H1 (cell line): ENCODE data around the gene FHIT. TPM values are rescaled to one million over a fixed set of nuclear protein-coding genes. Genes with fewer than 3 reads are reported as not detected.

Experiments
- CTCF ChIA-PET: fragments of 300-600 bp; sonication (Branson Sonifier 250); formaldehyde crosslinking; loops from one replicate; lab custom pipeline; 2021; ENCODE audit not compliant: partially characterized antibody; lab: Charles Lee
- POLR2A ChIA-PET: fragments of 300-600 bp; sonication (Branson Sonifier 250); formaldehyde crosslinking; loops from one replicate; lab custom pipeline; 2021; ENCODE audit warnings: inconsistent platforms; ENCODE audit not compliant: partially characterized antibody; lab: Charles Lee
- DNase-seq, 2 experiments: peaks; one replicate each; pipeline versions ENCODE4 v3.0.0 to v3.0.0-alpha.2; 2010 to 2022; ENCODE audit warnings: low spot score in 2 of 2, low read depth in 1 of 2, mixed read lengths in 1 of 2
- FAIRE-seq: peaks from 2 replicates; lab custom pipeline; 2011; peaks lifted over from hg19 to GRCh38; lab: Jason Lieb, UNC
- H2AFZ ChIP-seq: 2 replicates; pipeline ENCODE4 v1.8.1; 2012; ENCODE audit warnings: low read length, inconsistent platforms
- H2AK5ac ChIP-seq: 2 replicates; pipeline ENCODE4 v1.6.1; 2013; ENCODE audit warnings: low read depth, low read length
- H2BK120ac ChIP-seq: replicated peaks from 2 replicates; pipeline ENCODE3; 2013; ENCODE audit warnings: low read depth, low read length, inconsistent platforms
- H2BK12ac ChIP-seq: 2 replicates; pipeline ENCODE4 v1.6.1; 2013; ENCODE audit warnings: low read depth, low read length
- H2BK15ac ChIP-seq: 2 replicates; pipeline ENCODE4 v1.6.1; 2013; ENCODE audit warnings: low read length
- H2BK20ac ChIP-seq: 2 replicates; pipeline ENCODE4 v1.6.1; 2013; ENCODE audit warnings: low read length
- H2BK5ac ChIP-seq: 2 replicates; pipeline ENCODE4 v1.6.1; 2013; ENCODE audit warnings: low read depth, low read length
- H3K14ac ChIP-seq: 2 replicates; pipeline ENCODE4 v1.6.1; 2013; ENCODE audit warnings: inconsistent platforms; ENCODE audit not compliant: insufficient read length
- H3K18ac ChIP-seq: 2 replicates; pipeline ENCODE4 v1.6.1; 2013; ENCODE audit warnings: low read length; ENCODE audit errors: extremely low read depth
- H3K23ac ChIP-seq: 2 replicates; pipeline ENCODE4 v1.6.1; 2013; ENCODE audit warnings: inconsistent platforms; ENCODE audit not compliant: insufficient read length
- H3K23me2 ChIP-seq: 2 replicates; pipeline ENCODE4 v1.6.1; 2013; ENCODE audit warnings: low read depth, low read length
- H3K27ac ChIP-seq: 2 replicates; pipeline ENCODE4 v1.6.1; 2011; ENCODE audit warnings: low read depth, low read length, inconsistent platforms
- H3K27me3 ChIP-seq, 4 experiments: replicated peaks in 1 of 4; 1 replicate in 1 of 4; 2 replicates in 3 of 4; pipeline versions ENCODE4 v1.6.1 to v1.8.1; 2011 to 2013; ENCODE audit warnings: low read length in 3 of 4, mild to moderate bottlenecking in 3 of 4, inconsistent platforms in 2 of 4, mixed read lengths in 2 of 4, moderate library complexity in 1 of 4; ENCODE audit not compliant: control insufficient read depth in 3 of 4, insufficient read depth in 3 of 4; ENCODE audit errors: extremely low read depth in 1 of 4
- H3K36me3 ChIP-seq, 4 experiments: 2 replicates each; pipeline versions ENCODE4 v1.6.1 to v1.8.1; 2011 to 2013; ENCODE audit warnings: mild to moderate bottlenecking in 4 of 4, low read length in 3 of 4, moderate library complexity in 2 of 4, control low read depth in 1 of 4, inconsistent platforms in 1 of 4; ENCODE audit not compliant: insufficient read depth in 4 of 4, control insufficient read depth in 2 of 4
- H3K4ac ChIP-seq: replicated peaks from 2 replicates; pipeline ENCODE3; 2013; ENCODE audit warnings: low read length, low read depth, mixed read lengths, inconsistent platforms; ENCODE audit not compliant: insufficient read length
- H3K4me1 ChIP-seq, 4 experiments: replicated peaks in 1 of 4; 1 replicate in 1 of 4; 2 replicates in 3 of 4; pipeline versions ENCODE4 v1.6.1 to v1.8.1; 2011 to 2013; ENCODE audit warnings: low read length in 3 of 4, inconsistent platforms in 2 of 4, mixed read lengths in 1 of 4; ENCODE audit not compliant: insufficient read depth in 4 of 4, control insufficient read depth in 3 of 4
- H3K4me2 ChIP-seq, 2 experiments: 2 replicates each; pipeline versions ENCODE4 v1.6.1 to v1.8.1; 2011 to 2013; ENCODE audit warnings: low read depth in 2 of 2, low read length in 2 of 2, control low read depth in 1 of 2, inconsistent platforms in 1 of 2, mild to moderate bottlenecking in 1 of 2; ENCODE audit not compliant: insufficient read depth in 1 of 2
- H3K4me3 ChIP-seq, 4 experiments: fragments of 200-600, 300-600 bp in 1 of 4; sonication (generic), shearing (Covaris generic), sonication (Bioruptor Twin) in 1 of 4; 2 replicates each; pipeline versions ENCODE4 v1.5.1 to v1.8.1; 2011 to 2016; ENCODE audit warnings: low read length in 4 of 4, low read depth in 3 of 4, control low read depth in 2 of 4, inconsistent platforms in 2 of 4, mild to moderate bottlenecking in 2 of 4, mixed read lengths in 1 of 4, moderate library complexity in 1 of 4; ENCODE audit not compliant: insufficient read depth in 2 of 4; ENCODE audit errors: extremely low read depth in 1 of 4
- H3K56ac ChIP-seq: replicated peaks from 2 replicates; pipeline ENCODE3; 2013; ENCODE audit warnings: low read depth, mild to moderate bottlenecking, mixed read lengths, low read length, inconsistent platforms; ENCODE audit not compliant: insufficient read length
- H3K79me1 ChIP-seq: 2 replicates; pipeline ENCODE4 v1.6.1; 2013; ENCODE audit warnings: low read depth, low read length, control low read depth
- H3K79me2 ChIP-seq, 2 experiments: 2 replicates each; pipeline versions ENCODE4 v1.6.1 to v1.8.1; 2012 to 2013; ENCODE audit warnings: low read length in 2 of 2, mild to moderate bottlenecking in 2 of 2, inconsistent platforms in 1 of 2; ENCODE audit not compliant: insufficient read depth in 2 of 2, control insufficient read depth in 1 of 2
- H3K9ac ChIP-seq, 4 experiments: replicated peaks in 1 of 4; 1 replicate in 1 of 4; 2 replicates in 3 of 4; pipeline versions ENCODE4 v1.6.1 to v1.8.1; 2011 to 2013; ENCODE audit warnings: low read depth in 3 of 4, low read length in 3 of 4, control low read depth in 2 of 4, mild to moderate bottlenecking in 2 of 4, moderate library complexity in 2 of 4, inconsistent platforms in 1 of 4; ENCODE audit errors: extremely low read depth in 1 of 4
- H3K9me3 ChIP-seq, 2 experiments: 2 replicates each; pipeline versions ENCODE4 v1.6.1 to v1.8.1; 2012 to 2013; ENCODE audit warnings: mild to moderate bottlenecking in 2 of 2, moderate library complexity in 2 of 2, control low read depth in 1 of 2, inconsistent platforms in 1 of 2, low read depth in 1 of 2, low read length in 1 of 2, mixed read lengths in 1 of 2; ENCODE audit not compliant: insufficient read depth in 2 of 2
- H4K20me1 ChIP-seq, 2 experiments: replicated peaks in 1 of 2; 2 replicates each; pipeline versions ENCODE3 to v1.8.1; 2011 to 2013; ENCODE audit warnings: inconsistent platforms in 2 of 2, low read length in 2 of 2, mild to moderate bottlenecking in 1 of 2; ENCODE audit not compliant: insufficient read depth in 2 of 2, control insufficient read depth in 1 of 2
- H4K5ac ChIP-seq: 2 replicates; pipeline ENCODE4 v1.6.1; 2013; ENCODE audit warnings: low read length, low read depth, mixed read lengths, inconsistent platforms; ENCODE audit not compliant: insufficient read length
- H4K8ac ChIP-seq: 2 replicates; pipeline ENCODE4 v1.8.0; 2013; ENCODE audit warnings: mild to moderate bottlenecking, moderate library complexity, low read length, inconsistent platforms; ENCODE audit not compliant: insufficient read depth; ENCODE audit errors: extremely low read depth
- H4K91ac ChIP-seq: replicated peaks from 2 replicates; pipeline ENCODE3; 2013; ENCODE audit warnings: low read length, mixed read lengths, inconsistent platforms; ENCODE audit not compliant: insufficient read length
- ATF3 ChIP-seq: IDR thresholded peaks from 2 replicates; pipeline ENCODE4 v1.6.1; 2011; ENCODE audit warnings: low read depth, mild to moderate bottlenecking, low read length; ENCODE audit not compliant: insufficient read depth
- BCL11A ChIP-seq, 2 experiments: IDR thresholded peaks; one replicate each; pipeline ENCODE4 v1.6.1; 2011; ENCODE audit warnings: low read depth in 2 of 2, low read length in 2 of 2, mild to moderate bottlenecking in 2 of 2
- EGR1 ChIP-seq: IDR thresholded peaks from 2 replicates; pipeline ENCODE4 v1.6.1; 2011; ENCODE audit warnings: low read depth, low read length, borderline replicate concordance
- SIX5 ChIP-seq: IDR thresholded peaks from 2 replicates; pipeline ENCODE4 v1.6.1; 2011; ENCODE audit warnings: mild to moderate bottlenecking, low read depth, low read length
- SP2 ChIP-seq: IDR thresholded peaks from 2 replicates; pipeline ENCODE4 v1.6.1; 2012; ENCODE audit warnings: mild to moderate bottlenecking, low read length, inconsistent platforms
- YY1 ChIP-seq: IDR thresholded peaks from 2 replicates; pipeline ENCODE4 v1.6.1; 2011; ENCODE audit warnings: low read depth, mild to moderate bottlenecking, low read length
- WGBS, 2 experiments: shearing (Covaris generic) in 1 of 2; methylation state at CpG; one replicate each; pipeline versions ENCODE4 v1.1.6 to v1.1.7; 2013 to 2015; ENCODE audit warnings: low lambda C conversion rate in 2 of 2, mixed read lengths in 2 of 2, inconsistent platforms in 1 of 2, low coverage in 1 of 2, missing lambda C conversion rate in 1 of 2; ENCODE audit not compliant: insufficient replicate concordance in 2 of 2, insufficient coverage in 1 of 2, insufficient read length in 1 of 2; ENCODE audit errors: extremely low coverage in 1 of 2, missing lambda C conversion rate in 1 of 2; 5-methylcytosine and 5-hydroxymethylcytosine counted together
- polyA plus RNA-seq, 7 experiments: library from polyadenylated mRNA; depleted of rRNA in 3 of 7; stranded (reverse) in 5 of 7; unstranded in 2 of 7; fragments of >200 nt in 5 of 7; fragments of 200-250 nt in 2 of 7; gene quantifications; 1 replicate in 5 of 7; 2 replicates in 1 of 7; 4 replicates in 1 of 7; pipeline versions ENCODE4 v1.2.1 to v1.2.3, GENCODE V29; 2011 to 2013; ENCODE audit warnings: missing spikeins in 2 of 7, mixed read lengths in 2 of 7
- total RNA-seq: library from RNA; stranded (reverse); fragmentation: NEBNext Ultra II Directional; extraction: Animal tissue kit (Norgen Biotek cat#: 25700); gene quantifications from 2 replicates; pipeline ENCODE4 v1.2.1, GENCODE V29; 2021
- TF ChIP-seq, protein P1 (sequence below), 3 experiments: IDR thresholded peaks; 1 replicate in 2 of 3; 2 replicates in 1 of 3; pipeline versions ENCODE4 v1.5.1 to v1.6.1; 2011; ENCODE audit warnings: low read length in 3 of 3, mild to moderate bottlenecking in 3 of 3, inconsistent platforms in 2 of 3, low read depth in 1 of 3, moderate library complexity in 1 of 3; ENCODE audit not compliant: insufficient read depth in 1 of 3; ENCODE audit errors: control extremely low read depth in 1 of 3

The FHIT gene
- total and polyA plus RNA-seq, 2 of the 8 experiments (the other 6 are each of a cell fraction or from before 2014, with no cell fraction given) = 1.2 to 3.2 TPM

DNA sequence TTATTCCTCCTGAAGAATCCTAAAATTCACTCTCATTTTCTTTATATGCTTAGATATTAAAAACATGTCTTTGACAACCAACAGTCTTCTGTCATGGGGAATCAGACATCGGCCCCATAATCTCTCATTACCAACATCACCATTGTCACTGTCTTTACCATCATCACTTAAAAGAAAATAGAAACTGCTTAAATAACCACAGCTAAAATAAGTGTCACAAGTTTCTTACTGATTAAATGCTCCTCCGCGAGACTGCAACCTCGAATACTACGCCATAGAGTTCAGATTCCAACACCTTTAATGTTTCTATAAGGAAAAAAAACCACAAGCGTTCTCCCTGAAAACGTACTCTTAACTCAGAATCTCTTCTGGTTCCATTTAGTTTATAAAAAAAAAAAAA lies 1223.9 kb downstream of the FHIT start:
- FAIRE-seq = no peak
- no peaks in the 10 kb centered on the region for H3K79me1 ChIP-seq
- no peak for DNase-seq

More for the DNA sequence above, 1223.9 kb downstream of the FHIT start:
- H3K18ac ChIP-seq = no peak overlapping the region
- whole genome bisulfite sequencing, 2 experiments = 95% methylated on average over 7 of the region's 7 CpGs; no CpG with 5 or more reads in 1 of the 2 experiments
- no peaks in the 10 kb centered on the region for H3K36me3 ChIP-seq
- H2BK20ac ChIP-seq = no peak overlapping the region
- H3K4ac ChIP-seq = no peak overlapping the region
- no peak overlapping the region for H2BK120ac ChIP-seq
- CTCF ChIA-PET = no interaction called here
- H3K27me3 ChIP-seq = no peaks in the 10 kb centered on the region
- no peaks in the 10 kb centered on the region for H4K20me1 ChIP-seq
- no peak overlapping the region for H3K27ac ChIP-seq
- no peak overlapping the region for H3K4me3 ChIP-seq
- no peak overlapping the region for H4K5ac ChIP-seq
- H3K4me2 ChIP-seq = no peak overlapping the region
- no peak overlapping the region for H2AK5ac ChIP-seq
- H2BK5ac ChIP-seq = no peak overlapping the region
- H3K14ac ChIP-seq = no peak overlapping the region
- H3K23ac ChIP-seq = no peak overlapping the region
- no peak overlapping the region for H4K8ac ChIP-seq
- H2BK12ac ChIP-seq = no peak overlapping the region
- no peaks in the 10 kb centered on the region for H3K9me3 ChIP-seq
- H3K9ac ChIP-seq = no peak overlapping the region
- H3K56ac ChIP-seq = no peak overlapping the region
- H3K23me2 ChIP-seq = no peaks in the 10 kb centered on the region
- TF ChIP-seq YY1 (no peak), ATF3 (no peak), EGR1 (no peak), SIX5 (no peak), BCL11A (IDR thresholded peaks at IDR 0.05; ENCODE audit: low read depth in 2 of 2, low read length in 2 of 2) (no peak), SP2 (no peak)
- TF ChIP-seq, protein P1, sequence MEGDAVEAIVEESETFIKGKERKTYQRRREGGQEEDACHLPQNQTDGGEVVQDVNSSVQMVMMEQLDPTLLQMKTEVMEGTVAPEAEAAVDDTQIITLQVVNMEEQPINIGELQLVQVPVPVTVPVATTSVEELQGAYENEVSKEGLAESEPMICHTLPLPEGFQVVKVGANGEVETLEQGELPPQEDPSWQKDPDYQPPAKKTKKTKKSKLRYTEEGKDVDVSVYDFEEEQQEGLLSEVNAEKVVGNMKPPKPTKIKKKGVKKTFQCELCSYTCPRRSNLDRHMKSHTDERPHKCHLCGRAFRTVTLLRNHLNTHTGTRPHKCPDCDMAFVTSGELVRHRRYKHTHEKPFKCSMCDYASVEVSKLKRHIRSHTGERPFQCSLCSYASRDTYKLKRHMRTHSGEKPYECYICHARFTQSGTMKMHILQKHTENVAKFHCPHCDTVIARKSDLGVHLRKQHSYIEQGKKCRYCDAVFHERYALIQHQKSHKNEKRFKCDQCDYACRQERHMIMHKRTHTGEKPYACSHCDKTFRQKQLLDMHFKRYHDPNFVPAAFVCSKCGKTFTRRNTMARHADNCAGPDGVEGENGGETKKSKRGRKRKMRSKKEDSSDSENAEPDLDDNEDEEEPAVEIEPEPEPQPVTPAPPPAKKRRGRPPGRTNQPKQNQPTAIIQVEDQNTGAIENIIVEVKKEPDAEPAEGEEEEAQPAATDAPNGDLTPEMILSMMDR (IDR thresholded peaks at IDR 0.05; ENCODE audit: control extremely low read depth in 1 of 3, insufficient read depth in 1 of 3, low read depth in 1 of 3, low read length in 3 of 3) = no peak
- TF ChIP-seq, all 59 proteins: peak for 0
- Histone ChIP-seq H3K4me1 (no peaks in the 10 kb centered on the region), H2AFZ (no peak overlapping the region), H2BK15ac (no peak overlapping the region), H4K91ac (no peak overlapping the region), H3K79me2 (no peaks in the 10 kb centered on the region)
- POLR2A ChIA-PET = no interaction called here
